ENCODE results near the gene FOXN3. TPM values are rescaled to one million over a fixed set of nuclear protein-coding genes. Genes with fewer than 3 reads are reported as not detected.

FOXN3 gene
- total and polyA plus RNA-seq, 2 experiments from 2014 or later, result 98.9 to 167 TPM

- Mint-ChIP-seq H3K9me3 (no peaks in the 10 kb centered on the region), H3K36me3 (ENCODE audit: low read depth) (peaks cover 38% of the 10 kb centered on the region), H3K27me3 (ENCODE audit: insufficient read depth, low read depth, poor library complexity) (peaks cover 9% of the 10 kb centered on the region), H3K4me1 (peaks cover 24% of the 10 kb centered on the region), H3K27ac (no peak overlapping the region), H3K4me3 (no peak overlapping the region)
- no peak overlapping the region for H2AFZ ChIP-seq
- peaks cover 5% of the 10 kb centered on the region; the same call in 1 of the 2 replicates for H3K36me3 ChIP-seq (ENCODE audit: insufficient read depth)
- peaks cover 5% of the 10 kb centered on the region; the same call in 1 of the 2 replicates for H3K4me1 ChIP-seq (ENCODE audit: insufficient read depth)
- no peak overlapping the region for H3K27ac ChIP-seq (ENCODE audit: low read depth)
- peaks cover 34% of the 10 kb centered on the region for H4K20me1 ChIP-seq (replicated peaks; ENCODE audit: insufficient read depth)
- DNase-seq (ENCODE audit: low spot score) (no peak), ATAC-seq (no peak)
- no peak for TF ChIP-seq ZNF114 (CRISPR knock-in tag; IDR thresholded peaks at IDR 0.05)
- TF ChIP-seq, protein P1, sequence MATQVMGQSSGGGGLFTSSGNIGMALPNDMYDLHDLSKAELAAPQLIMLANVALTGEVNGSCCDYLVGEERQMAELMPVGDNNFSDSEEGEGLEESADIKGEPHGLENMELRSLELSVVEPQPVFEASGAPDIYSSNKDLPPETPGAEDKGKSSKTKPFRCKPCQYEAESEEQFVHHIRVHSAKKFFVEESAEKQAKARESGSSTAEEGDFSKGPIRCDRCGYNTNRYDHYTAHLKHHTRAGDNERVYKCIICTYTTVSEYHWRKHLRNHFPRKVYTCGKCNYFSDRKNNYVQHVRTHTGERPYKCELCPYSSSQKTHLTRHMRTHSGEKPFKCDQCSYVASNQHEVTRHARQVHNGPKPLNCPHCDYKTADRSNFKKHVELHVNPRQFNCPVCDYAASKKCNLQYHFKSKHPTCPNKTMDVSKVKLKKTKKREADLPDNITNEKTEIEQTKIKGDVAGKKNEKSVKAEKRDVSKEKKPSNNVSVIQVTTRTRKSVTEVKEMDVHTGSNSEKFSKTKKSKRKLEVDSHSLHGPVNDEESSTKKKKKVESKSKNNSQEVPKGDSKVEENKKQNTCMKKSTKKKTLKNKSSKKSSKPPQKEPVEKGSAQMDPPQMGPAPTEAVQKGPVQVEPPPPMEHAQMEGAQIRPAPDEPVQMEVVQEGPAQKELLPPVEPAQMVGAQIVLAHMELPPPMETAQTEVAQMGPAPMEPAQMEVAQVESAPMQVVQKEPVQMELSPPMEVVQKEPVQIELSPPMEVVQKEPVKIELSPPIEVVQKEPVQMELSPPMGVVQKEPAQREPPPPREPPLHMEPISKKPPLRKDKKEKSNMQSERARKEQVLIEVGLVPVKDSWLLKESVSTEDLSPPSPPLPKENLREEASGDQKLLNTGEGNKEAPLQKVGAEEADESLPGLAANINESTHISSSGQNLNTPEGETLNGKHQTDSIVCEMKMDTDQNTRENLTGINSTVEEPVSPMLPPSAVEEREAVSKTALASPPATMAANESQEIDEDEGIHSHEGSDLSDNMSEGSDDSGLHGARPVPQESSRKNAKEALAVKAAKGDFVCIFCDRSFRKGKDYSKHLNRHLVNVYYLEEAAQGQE (IDR thresholded peaks at IDR 0.05; ENCODE audit: unreplicated experiment), result no peak
- no peak for TF ChIP-seq NANOG (IDR thresholded peaks at IDR 0.05; ENCODE audit: borderline replicate concordance)
- TF ChIP-seq EZH2phosphoT487 (IDR thresholded peaks at IDR 0.05; ENCODE audit: unreplicated experiment), result no peak
- TF ChIP-seq, protein P2, sequence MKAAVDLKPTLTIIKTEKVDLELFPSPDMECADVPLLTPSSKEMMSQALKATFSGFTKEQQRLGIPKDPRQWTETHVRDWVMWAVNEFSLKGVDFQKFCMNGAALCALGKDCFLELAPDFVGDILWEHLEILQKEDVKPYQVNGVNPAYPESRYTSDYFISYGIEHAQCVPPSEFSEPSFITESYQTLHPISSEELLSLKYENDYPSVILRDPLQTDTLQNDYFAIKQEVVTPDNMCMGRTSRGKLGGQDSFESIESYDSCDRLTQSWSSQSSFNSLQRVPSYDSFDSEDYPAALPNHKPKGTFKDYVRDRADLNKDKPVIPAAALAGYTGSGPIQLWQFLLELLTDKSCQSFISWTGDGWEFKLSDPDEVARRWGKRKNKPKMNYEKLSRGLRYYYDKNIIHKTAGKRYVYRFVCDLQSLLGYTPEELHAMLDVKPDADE (IDR thresholded peaks at IDR 0.05), result no peak
- TF ChIP-seq ZNF462 (CRISPR knock-in tag; IDR thresholded peaks at IDR 0.05), result no peak
- TF ChIP-seq ZNF331 (CRISPR knock-in tag; IDR thresholded peaks at IDR 0.05; ENCODE audit: low read depth), result no peak
- no peak for TF ChIP-seq CTCF (conservative IDR thresholded peaks at IDR 0.05; ENCODE audit: low read depth in 2 of 2)
- TF ChIP-seq STAT1 (IDR thresholded peaks at IDR 0.05; ENCODE audit: unreplicated experiment), result no peak
- no peak for TF ChIP-seq EZH2 (IDR thresholded peaks at IDR 0.05; ENCODE audit: low read depth, unreplicated experiment)
- no peak for TF ChIP-seq CREB1 (CRISPR knock-in tag; IDR thresholded peaks at IDR 0.05; ENCODE audit: low read depth)
- TF ChIP-seq POLR2AphosphoS5 (IDR thresholded peaks at IDR 0.05; ENCODE audit: low read depth), result no peak
- no peak for TF ChIP-seq JUNB (IDR thresholded peaks at IDR 0.05; ENCODE audit: unreplicated experiment)
- H3K27me3 ChIP-seq (ENCODE audit: insufficient read depth), result no peaks in the 10 kb centered on the region
- no peak overlapping the region for H3K4me3 ChIP-seq
- H3K9me2 ChIP-seq (ENCODE audit: insufficient read depth), result peaks cover 8% of the 10 kb centered on the region; the same call in 1 of the 2 replicates
- 0 out of 2 replicates have a peak, but pooled peaks cover 7% of the 10 kb centered on the region for H3F3A ChIP-seq (replicated peaks; ENCODE audit: low read depth)
- H3K79me2 ChIP-seq (replicated peaks; ENCODE audit: insufficient read depth), result peaks cover 78% of the 10 kb centered on the region
- H3K4me2 ChIP-seq, result no peak overlapping the region
Measured at GRCh38 chr14:89194376-89194775, 222.7 kb downstream of the FOXN3 start.

All from GM23338 (cell line).